HG02884 (cell line): ENCODE results near the gene VASH1.

Source experiments
- ATAC-seq: cut with Tn5 transposase; IDR thresholded peaks from one replicate; pipeline ENCODE4 v1.9.1; 2021; ENCODE audit warnings: mild to moderate bottlenecking, moderate library complexity; ENCODE audit not compliant: unreplicated experiment

The VASH1 gene

DNA sequence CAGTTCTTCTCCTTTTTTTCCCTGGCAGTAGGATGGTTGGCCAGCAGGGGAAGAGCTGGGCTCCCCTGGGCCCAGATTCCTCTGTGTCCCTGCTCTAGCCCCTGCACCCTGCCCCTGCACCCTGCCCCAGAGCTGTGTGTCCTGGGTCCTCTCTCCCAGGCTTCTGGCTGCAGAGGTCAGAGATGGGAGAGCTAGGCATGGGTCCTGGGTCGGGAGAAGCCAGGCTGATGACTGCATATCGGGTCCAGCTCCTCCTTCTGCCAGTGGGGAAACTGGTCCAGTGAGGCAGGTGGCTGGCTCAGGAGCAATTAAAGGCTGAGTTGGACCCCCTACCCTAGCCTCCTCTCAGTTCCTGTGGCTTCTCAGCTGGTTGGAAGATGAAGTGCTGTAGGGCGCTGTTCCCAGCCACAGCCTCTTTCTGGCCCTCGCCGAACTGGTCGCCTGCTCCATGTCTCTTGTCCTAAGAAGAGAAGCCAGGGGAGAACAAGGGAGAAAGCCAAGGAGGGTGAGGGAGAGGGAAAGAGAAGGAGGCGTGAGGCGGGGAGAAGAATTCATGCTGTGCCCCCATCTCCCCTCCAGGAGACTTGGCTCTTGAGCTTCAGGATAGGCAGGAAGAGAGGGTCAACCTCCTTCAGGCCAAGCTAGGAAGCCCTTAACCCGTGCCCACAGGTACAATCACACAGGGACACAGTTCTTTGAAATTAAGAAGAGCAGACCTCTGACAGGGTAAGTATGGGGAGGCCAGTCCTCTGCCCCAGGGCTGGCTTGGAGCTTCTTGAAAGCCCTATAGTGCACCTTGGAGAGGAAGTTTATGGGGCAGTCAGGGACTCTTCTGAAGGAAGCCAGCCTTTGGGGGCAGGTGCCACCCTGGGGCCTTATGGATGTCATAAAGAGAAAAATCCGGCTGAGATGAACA, 9.5 kb downstream of the VASH1 start:
- no peak for ATAC-seq

DNA sequence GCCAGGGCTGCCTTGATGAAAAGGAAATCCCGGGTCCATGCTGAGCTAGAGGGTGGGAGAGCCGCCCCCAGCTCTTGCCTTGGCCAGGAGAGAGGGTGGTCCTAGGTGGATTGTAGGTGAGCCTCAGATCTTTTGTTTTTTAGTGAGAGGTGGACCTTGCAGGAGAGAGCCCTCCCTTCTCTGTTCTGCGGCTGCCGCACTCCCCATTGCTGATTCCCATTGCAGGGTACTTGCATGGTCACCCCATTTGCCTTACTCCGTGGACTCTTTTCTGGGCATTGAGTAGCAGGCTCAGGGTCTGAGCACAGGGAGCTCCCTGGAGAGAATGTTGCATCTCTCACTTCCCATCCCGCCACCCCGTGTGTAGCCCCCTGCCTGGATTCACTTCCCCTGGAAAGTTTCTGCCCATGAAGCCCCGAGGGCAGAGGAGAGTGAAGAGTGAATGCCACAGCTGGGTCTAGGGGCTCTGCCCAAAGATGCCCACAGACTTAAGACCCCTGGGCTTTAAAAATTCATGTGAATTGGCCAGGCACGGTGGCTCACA, 10.2 kb downstream of the VASH1 start:
- ATAC-seq: no peak

DNA sequence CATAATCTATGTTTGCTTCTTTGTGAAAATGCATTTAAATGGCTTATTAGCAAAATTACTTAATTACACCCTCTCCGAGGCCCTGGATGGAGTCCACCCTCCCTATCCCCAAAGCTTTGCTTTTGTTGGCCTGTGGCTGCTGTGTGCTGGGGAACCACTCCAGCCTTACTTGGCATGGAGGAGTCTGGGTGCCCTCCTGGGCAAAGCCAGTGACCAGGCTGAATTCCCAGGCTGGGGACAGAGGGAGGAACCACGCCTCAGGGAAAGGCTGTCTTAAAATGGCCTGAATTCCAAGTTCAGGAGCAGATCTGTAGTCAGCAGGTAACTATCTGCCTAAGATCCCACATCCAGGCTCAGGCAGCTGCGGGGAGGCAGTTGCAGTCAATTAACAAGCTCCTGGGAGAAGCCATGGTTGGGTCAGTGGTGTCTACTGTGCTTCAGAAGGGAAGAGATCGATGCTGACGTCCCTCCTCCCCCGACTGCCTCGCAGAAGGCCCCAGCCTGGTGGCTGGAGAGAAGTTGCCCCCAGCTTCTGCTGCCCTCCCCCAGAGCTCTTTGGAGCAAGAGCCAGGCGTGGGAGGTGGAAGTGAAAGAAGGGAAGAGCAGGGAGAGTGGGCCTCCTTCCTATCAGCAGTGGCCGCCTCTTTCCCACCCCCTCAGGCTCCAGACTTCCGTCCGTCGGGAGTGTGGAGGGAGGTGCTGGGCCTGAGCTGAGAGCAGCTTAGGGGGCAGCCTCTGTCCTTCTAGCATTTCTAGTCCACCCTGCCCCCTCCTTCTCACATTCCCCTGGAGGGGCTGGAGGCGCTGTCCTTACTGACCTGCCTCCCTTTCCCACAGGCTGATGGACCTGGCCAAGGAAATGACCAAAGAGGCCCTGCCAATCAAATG, 11.3 kb downstream of the VASH1 start:
- ATAC-seq: no peak

DNA sequence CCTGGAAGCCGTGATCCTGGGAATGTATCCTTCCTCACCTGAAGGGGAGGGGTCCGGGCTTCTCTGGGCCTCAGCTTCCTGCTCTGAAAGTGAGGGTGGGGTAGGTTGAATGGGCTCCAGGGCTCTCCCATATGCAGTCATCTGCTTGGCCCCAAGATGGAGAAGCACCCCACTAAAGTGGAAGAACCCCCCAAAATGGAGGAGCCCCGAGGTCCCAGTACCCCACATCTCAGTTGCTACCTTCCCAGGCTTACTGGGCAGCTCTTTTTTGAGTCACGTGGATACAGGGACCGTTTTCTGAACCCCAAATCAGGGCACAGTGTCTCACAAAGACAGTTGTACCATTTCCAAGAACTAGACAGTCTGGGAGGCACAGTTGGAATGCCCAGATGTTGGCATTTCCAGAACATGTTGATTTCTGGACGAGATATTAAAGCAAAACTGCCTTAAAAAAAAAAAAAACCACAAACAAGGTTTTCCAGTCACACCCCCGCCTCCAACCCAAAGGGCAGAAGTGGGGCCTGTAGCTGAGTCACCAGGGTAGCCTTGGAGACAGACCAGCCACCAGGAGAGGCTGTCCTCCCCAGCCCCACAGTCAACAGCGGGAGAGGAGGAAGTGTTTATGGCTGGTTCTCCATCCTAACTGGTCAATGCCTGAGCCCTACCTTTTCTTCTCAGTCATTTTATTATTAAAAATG, 12.1 kb downstream of the VASH1 start:
- ATAC-seq: no peak

DNA sequence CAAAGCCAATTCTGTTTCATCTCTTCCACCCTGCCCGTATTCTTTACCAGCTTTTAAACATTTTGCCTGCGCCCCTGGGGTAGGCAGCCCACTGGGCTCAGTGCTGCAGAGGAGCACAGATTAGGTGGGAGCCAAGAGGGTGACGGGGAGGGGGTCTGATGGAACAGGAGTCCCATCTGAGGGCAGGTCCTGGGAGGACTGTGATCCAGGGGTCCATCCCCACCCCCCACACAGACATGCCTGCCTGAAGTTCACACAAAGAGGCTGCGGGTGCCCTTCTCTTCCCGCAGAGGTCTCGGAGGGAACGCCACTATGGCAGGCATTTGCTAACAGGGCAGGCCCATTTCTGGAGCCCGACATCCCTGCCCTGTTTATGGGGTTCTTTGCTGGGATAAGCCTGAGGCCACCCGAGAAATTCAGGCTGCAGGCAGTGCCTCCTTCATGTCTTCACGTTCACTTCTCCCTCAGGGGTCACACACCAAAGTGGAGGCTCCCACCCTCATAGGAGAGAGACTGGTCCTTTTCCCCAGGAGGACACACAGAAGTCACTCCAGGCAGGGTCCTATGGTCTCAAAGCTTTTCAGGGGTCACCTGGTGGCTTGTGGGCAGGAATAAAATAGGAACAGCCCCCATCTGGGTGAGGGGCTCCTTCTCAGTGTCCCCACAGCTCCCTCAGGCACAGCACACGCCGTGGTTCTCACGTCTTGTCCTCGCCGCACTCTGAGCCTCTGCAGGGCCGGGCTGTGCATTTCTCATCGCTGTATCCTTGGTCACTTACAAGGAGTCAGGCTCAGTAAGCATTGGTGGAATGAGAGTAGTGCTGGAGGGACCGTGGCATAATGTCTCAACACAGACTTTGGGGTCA, 12.9 kb downstream of the VASH1 start:
- no peak for ATAC-seq

DNA sequence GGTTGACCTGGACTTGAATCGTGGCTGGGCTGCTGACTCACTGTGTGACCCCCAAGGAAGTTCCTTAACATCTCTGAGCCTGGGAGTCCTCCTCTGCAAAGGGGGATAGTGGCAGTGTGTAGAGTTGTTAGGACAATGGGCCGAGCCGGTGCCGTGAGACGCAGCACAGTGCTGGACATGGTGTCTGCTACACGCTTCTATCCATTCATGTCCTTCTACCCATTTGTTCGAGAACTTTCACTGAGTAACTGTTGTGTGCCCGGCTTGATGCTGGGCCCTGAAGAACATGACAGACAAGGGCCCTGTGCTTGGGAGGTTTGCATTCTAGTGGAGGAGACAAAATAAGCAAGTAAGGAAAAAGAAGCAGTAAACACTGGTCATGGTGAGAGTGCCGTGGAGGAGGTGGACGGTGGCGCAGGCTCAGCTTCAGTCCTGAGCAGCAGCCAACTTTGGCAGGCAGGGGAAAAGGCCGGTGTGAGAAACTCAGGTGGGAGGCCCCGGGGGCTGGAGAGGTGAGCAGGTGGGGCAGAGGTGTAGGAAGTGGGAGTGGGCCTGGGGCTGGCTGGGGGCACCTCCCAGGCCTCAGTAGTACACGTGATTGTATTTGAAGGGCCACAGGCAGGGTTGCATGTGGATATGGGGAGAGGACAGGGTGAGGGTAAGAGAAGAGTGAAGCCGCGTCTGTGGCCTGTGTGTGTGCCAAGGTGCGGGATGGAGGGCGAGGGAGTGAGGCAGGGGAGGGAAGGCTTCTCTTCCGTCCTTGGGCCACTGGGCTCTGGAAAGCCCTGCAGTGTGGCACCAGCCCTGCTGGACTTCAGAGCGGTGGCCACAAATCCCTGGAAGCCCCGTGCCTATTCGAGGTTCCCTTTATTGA, 13.8 kb downstream of the VASH1 start:
- no peak for ATAC-seq

DNA sequence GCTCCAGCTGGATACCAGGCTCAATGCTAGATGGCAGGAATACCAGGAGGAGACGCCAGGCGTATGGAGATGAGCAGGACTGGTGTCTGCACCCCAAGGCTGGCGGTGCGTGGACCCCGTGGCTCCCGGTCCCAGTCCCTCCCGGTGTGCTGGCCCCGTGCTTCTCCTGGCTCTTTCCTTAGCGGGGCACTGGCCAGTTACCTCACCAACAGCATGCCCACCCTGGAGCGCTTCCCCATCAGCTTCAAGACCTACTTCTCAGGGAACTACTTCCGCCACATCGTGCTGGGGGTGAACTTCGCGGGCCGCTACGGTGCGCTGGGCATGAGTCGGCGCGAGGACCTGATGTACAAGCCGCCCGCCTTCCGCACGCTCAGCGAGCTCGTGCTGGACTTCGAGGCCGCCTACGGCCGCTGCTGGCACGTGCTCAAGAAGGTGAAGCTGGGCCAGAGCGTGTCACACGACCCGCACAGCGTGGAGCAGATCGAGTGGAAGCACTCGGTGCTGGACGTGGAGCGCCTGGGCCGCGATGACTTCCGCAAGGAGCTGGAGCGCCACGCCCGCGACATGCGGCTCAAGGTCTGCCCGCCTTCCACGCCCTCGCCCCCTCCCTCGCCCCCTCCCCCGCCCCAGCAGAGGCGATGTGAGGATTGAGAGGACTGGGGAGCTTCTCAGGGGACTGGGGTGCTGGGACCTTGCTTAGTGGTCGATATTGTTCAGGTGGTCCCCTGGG, 14.6 kb downstream of the VASH1 start:
- ATAC-seq: no peak

DNA sequence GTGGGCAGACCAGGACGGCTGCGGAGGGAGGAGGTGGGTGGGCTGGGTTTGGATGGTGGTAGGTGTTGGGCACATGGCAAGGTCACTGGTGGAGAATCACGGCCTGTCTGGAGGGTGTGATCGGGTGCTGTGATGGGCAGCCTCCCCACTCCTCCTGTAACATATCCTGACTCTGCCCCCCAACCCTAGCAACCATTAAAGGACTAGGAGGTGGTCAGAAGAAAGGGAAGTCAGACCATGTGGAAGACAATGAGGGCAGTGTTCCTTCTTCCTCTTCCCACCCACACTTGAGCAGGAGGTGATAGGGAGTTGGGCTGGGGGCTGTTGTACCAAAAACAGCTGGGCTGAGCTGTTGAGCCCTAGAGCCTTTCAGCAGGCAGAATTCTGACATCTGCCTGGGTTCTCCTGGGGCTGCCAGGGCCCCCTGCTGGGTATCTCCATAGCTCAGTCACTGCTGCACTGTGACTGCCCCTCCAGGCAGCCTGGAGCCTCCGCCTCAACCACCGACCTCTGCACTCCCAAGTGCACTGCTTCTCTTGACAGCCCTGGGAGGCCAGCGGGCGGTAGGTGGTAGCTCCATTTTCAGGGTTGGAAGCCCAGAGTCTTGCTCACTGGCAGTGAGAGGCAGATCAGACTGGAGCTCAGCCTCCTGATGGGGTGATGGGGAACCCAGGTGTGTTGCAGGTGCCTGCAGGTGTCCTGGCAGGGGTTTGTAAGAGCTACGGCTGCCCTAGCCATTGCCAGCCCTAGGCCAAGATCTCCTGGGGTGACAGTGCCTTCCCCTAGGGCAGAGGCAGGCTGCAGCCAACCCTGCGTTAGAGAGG, 15.4 kb downstream of the VASH1 start:
- ATAC-seq: no peak

DNA sequence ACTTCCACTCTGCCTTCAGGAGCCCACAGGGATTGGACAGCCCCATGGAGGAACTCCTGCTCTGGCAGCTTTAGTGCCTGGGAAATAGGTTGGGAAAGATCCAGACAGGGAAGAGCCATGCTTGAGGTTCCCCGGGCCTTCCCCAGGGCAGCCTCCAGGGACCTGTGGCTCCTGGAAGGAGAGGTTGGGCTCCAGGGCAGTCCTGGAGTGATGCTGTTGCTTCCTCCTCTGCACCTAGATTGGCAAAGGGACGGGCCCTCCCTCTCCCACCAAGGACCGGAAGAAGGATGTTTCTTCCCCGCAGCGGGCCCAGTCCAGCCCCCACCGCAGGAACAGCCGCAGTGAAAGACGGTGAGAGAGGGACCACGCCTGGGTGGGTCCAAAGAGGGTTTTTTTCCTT, 16.5 kb downstream of the VASH1 start:
- ATAC-seq: no peak

DNA sequence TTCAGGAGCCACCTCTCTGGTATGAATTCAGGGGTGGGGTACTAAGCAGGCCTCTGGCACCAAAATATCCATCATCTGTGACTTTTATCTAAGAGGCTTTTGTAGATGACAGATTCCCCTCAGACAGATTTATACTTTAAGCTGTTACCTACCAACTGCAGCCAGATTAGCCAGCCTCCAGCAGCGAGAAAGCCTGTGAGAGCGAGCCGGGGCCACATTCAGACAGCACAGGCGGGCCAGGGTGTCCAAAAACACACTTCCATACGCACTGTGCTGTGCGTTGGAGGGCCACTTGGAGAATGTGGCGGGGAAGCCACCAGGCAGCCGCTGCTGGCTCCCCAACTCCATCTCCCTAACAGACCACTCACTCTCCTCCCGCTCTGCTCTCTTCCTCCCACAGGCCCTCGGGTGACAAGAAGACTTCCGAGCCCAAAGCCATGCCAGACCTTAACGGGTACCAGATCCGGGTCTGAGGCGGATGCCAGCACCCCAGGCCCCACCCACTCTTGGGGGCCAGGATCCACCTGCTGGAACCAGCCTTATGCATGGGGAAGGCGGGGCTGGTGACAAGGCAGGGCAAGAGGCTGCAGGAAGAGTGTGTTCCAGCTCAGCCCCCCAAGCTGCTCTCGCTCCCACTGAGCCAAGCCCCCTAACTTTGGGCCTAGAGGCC, 17.4 kb downstream of the VASH1 start:
- ATAC-seq: no peak

DNA sequence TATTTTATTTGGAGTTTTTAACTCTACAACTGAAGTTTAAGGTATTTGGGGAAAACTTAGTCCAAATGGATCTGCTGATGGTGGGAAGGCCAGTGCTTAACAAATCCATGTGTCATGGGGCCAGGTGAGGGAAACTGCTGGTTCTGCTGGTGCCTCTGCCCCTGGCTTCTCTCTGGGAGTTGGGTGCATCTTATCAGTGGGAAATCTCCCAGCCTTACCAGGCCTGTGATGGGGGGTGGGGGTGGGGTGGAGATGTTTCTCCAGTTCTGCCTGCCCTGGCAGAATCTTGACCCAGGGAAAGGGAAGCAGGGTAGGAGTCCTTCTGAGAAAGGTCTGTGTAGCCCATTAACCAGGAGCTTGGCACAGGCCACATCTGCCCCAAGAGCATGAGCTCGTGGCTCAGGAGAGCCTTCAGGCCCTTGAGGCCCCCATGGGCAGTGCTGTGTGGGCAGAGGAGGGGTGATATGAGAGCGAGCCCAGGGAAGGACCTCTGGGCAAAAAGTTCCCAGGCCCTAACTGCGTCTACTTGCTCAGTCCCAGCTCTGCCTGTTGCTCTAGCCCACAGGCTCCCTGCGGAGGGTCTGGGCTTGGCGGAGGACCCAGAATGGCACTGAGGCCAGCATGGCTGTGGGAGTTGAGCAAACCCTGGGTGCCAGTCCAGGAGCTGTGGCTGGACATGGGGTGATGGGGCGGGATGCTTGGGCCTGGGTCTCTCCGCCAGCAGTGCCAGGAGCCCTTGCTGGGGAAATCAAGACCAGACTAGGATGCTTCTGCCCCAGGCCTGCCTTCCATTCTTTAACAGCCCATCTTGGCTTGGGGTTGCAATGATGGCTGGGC, 18.2 kb downstream of the VASH1 start:
- ATAC-seq: no peak

DNA sequence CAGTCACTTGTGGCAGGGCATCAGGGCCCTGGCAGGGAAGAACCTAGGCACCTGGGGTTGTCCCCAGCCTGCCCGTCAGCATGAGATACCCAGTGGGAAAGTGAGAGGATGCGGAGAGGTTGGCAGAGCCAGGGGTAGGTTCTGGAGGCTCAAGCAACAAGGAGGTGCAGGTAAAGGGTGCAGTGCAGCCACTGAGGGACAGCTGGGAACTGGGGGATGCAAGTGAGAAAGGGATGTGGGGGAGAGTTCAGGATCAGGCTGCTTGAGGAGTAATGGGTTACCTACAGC, 18.7 kb downstream of the VASH1 start:
- ATAC-seq: no peak

DNA sequence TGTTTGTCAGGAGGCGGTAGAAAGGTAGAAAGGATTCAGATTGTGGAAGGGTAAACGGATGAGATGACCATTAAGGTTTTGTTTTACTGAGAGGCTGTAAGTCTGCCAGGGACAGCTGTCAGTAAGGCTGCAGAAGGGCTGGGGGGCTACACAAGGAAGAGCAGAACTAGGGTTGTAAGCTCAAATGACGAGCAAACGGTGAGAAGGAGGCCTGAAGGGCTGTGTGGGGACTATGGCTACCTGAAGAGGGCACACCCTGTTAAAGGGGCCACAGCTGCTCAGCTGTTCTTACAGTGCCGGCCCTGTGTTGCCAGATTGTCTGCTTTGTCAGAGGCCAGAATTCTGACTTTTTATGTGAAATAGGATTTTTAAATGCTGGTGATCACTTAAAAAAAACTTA, 19.1 kb downstream of the VASH1 start:
- ATAC-seq: no peak

DNA sequence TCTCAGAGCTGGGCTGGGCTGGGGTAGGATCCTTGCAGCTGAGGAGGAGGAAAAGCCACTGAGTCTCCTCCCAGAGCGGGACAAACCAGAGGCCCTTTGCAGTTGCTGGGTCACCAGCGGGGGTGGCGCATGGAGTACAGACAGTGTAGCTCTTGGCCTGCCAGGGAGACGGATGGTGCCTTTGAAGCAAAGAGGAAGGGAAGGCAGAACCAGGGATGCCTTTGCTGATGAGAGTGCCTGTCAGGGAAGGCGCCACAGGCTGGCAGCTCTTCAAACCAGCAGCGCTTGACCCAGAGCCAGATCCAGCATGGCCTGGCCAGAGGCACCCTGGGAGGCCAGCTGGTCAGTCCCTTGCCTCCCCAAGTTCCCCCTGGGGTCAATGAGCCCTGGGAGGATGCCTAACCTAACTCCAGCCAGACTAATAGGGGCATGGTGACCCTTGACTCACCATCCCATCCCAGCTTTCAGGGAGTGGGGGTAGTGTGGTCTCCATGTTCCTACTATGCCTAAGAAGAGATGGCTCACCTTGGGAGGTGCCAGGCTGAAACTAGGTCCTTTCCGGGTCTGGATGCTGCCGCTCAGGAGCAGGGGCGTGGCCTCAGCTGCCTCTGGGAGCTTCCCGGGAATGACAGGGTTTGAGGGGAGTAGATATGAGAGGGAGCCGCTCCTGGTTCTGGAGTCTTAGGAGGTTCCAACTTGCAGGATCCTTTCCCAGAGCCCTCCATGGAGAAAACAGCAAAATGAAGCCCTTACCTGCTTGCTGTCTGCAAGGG, 19.8 kb downstream of the VASH1 start:
- ATAC-seq: no peak

DNA sequence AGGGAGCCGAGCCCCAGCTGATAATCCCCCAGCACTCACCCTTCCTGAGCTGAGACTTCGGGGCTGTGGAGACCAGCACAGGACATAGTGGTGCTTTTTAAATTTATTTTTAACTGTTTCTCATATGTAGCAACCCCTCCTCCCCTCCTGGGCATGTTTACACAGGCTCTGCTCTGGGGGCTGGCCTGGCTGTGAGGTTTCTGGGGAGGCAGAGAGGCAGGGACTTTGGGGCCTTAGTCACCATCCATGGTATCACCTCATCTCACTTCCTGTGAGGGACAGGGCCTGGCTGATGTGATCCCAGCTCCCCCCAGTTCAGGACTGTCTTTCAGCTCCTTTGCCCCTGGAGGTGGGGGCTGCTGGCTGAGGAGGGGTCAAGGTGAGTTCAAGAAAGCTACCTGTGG, 20.4 kb downstream of the VASH1 start:
- no peak for ATAC-seq
